Uterus (tissue), 2 donors: ENCODE results near the gene CDKAL1.

Source experiments
- CTCF ChIP-seq, 4 experiments: fragments of 200-600 bp in 2 of 4; fragments of 450-650 bp in 2 of 4; sonication (generic) in 2 of 4; IDR thresholded peaks; one replicate each; pipeline ENCODE4 v1.5.1; 2016 to 2019; ENCODE audit warnings: antibody characterized with exemption in 4 of 4, mild to moderate bottlenecking in 2 of 4, moderate library complexity in 1 of 4
- POLR2A ChIP-seq, 2 donors: fragments of 450-650 bp; IDR thresholded peaks; one replicate each; pipeline ENCODE4 v1.6.1; 2016; ENCODE audit warnings: antibody characterized with exemption in 2 of 2, mild to moderate bottlenecking in 1 of 2, moderate library complexity in 1 of 2

DNA sequence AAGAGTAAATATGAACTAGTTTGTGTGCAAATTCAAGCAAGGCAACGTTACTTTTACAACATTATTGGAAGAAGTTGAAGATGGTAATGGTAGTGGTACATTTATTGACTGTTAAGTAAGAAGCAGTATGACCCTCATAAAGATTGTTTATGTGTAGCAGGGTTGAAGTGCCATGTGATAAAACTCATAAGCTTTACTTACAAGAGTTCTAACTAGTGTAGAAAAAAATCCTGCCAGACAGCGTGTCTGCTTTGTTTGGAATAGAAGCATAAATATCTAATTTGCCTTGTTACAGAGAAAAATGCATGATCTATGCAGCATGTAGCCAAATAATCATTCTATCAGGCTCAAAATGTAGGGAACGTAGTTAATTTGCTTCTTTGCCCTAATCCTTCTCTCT, 608.5 kb downstream of the CDKAL1 start:
- no peak for TF ChIP-seq POLR2A (IDR thresholded peaks at IDR 0.05)
- TF ChIP-seq CTCF (IDR thresholded peaks at IDR 0.05), result no peak
